LNCaP clone FGC (cell line): ENCODE measurements around the gene EPB41.
"Not testable (repeated sequence)": the region's sequence is repeated elsewhere in the genome, so short reads cannot be mapped to it uniquely, and the experiment has no call there.

ENCODE experiments used
- DNase-seq: peaks from one replicate; pipeline ENCODE4 v3.0.0-alpha.2; 2011; ENCODE audit warnings: low read depth
- H3K4me3 ChIP-seq: 2 replicates; pipeline ENCODE4 v1.5.1; 2011; ENCODE audit warnings: mild to moderate bottlenecking, low read depth, low read length, control low read depth
- CTCF ChIP-seq: IDR thresholded peaks from 2 replicates; pipeline ENCODE4 v1.5.1; 2012; ENCODE audit warnings: mild to moderate bottlenecking; ENCODE audit not compliant: control insufficient read depth, insufficient read depth; ENCODE audit errors: extremely low read depth

EPB41 gene

GRCh38 chr1:29142714-29143113 lies 228.3 kb downstream of the EPB41 start:
- no peak overlapping the region for H3K4me3 ChIP-seq
- TF ChIP-seq CTCF = no peak
- DNase-seq = no peak

GRCh38 chr1:29144178-29144577 lies 229.8 kb downstream of the EPB41 start:
- no peak for DNase-seq
- H3K4me3 ChIP-seq = no peak overlapping the region
- no peak for TF ChIP-seq CTCF

GRCh38 chr1:29145739-29146437 lies 231.5 kb downstream of the EPB41 start:
- DNase-seq = no peak
- no peak for TF ChIP-seq CTCF
- no peak overlapping the region for H3K4me3 ChIP-seq

- H3K4me3 ChIP-seq = no peak overlapping the region
- TF ChIP-seq CTCF = no peak
- DNase-seq = no peak
Measured at GRCh38 chr1:29148656-29149491, 234.5 kb downstream of the EPB41 start.

- H3K4me3 ChIP-seq, DNase-seq: not testable (repeated sequence)
Measured at GRCh38 chr1:29150346-29150745, 236.0 kb downstream of the EPB41 start.

- H3K4me3 ChIP-seq = no peak overlapping the region
- no peak for TF ChIP-seq CTCF
- DNase-seq = no peak
Measured at GRCh38 chr1:29152046-29152805, 237.9 kb downstream of the EPB41 start.

GRCh38 chr1:29156543-29157268 lies 242.3 kb downstream of the EPB41 start:
- DNase-seq = no peak
- TF ChIP-seq CTCF = no peak
- H3K4me3 ChIP-seq = no peak overlapping the region
